HG03108 (cell line): Measurements from ENCODE around the gene DPH1.

Experiments used
- ATAC-seq: cut with Tn5 transposase; IDR thresholded peaks from one replicate; pipeline ENCODE4 v1.9.1; 2021; ENCODE audit warnings: moderate library complexity; ENCODE audit not compliant: unreplicated experiment

DPH1 gene

GRCh38 chr17:2025622-2026309, 4.2 kb upstream of the DPH1 start:
- no peak for ATAC-seq

GRCh38 chr17:2027528-2028233, 2.3 kb upstream of the DPH1 start:
- ATAC-seq = no peak

GRCh38 chr17:2028234-2028614, 1.7 kb upstream of the DPH1 start:
- ATAC-seq = no peak

- ATAC-seq = no peak
These were observed 1.2 kb upstream of the DPH1 start for GRCh38 chr17:2028737-2029136.

GRCh38 chr17:2030779-2031163, 818 bp downstream of the DPH1 start:
- ATAC-seq = no peak

- ATAC-seq = no peak
These were observed 3.2 kb downstream of the DPH1 start for GRCh38 chr17:2033153-2033552.

- no peak for ATAC-seq
These were observed 4.2 kb downstream of the DPH1 start for GRCh38 chr17:2034157-2034556.

- no peak for ATAC-seq
These were observed 5.0 kb downstream of the DPH1 start for GRCh38 chr17:2034806-2035540.

- ATAC-seq = no peak
These were observed 5.9 kb downstream of the DPH1 start for GRCh38 chr17:2035541-2036488.

- ATAC-seq = no peak
These were observed 7.2 kb downstream of the DPH1 start for GRCh38 chr17:2037155-2037554.

GRCh38 chr17:2040219-2040827, 10.4 kb downstream of the DPH1 start:
- no peak for ATAC-seq

GRCh38 chr17:2040942-2041560, 11.1 kb downstream of the DPH1 start:
- ATAC-seq = no peak

GRCh38 chr17:2041561-2042389, 11.8 kb downstream of the DPH1 start, which contains the start of gene OVCA2:
OVCA2 (plus strand) TSS chr17:2042022; CDS start chr17:2042048, 26 bp downstream.
- peak; percentile 88 for ATAC-seq

GRCh38 chr17:2042390-2042847, 12.5 kb downstream of the DPH1 start:
- ATAC-seq = no peak

GRCh38 chr17:2042933-2043332, 13.0 kb downstream of the DPH1 start:
- no peak for ATAC-seq

GRCh38 chr17:2043785-2044184, 13.8 kb downstream of the DPH1 start:
- ATAC-seq = no peak

- ATAC-seq = no peak
These were observed 14.4 kb downstream of the DPH1 start for GRCh38 chr17:2044263-2044894.

GRCh38 chr17:2047590-2047989, 17.6 kb downstream of the DPH1 start:
- ATAC-seq = no peak
